B cell (primary cell): ENCODE measurements around the gene VEGFB. TPM values are rescaled to one million over a fixed set of nuclear protein-coding genes. Genes with fewer than 3 reads are reported as not detected.
A peak's percentile ranks its signal among the peaks of the same experiment; 100 is the strongest.

Experiments used
- ATAC-seq: fragments of 200-7000 bp; cut with Tn5 transposase; one replicate; pipeline ENCODE4 v1.10.0; 2021; ENCODE audit warnings: low read depth, mild to moderate bottlenecking, moderate number of reproducible peaks, moderate library complexity
- CTCF ChIA-PET: fragments of 350-600 bp; sonication (Branson Sonifier 250); formaldehyde crosslinking; loops from one replicate; lab custom pipeline; 2021; ENCODE audit warnings: antibody characterized with exemption, inconsistent platforms; lab: Charles Lee
- POLR2A ChIA-PET: fragments of 350-600 bp; sonication (Branson Sonifier 250); formaldehyde crosslinking; loops from one replicate; lab custom pipeline; 2021; ENCODE audit warnings: antibody characterized with exemption; lab: Charles Lee
- DNase-seq: peaks from one replicate; pipeline ENCODE4 v3.0.0; 2013
- H2AFZ ChIP-seq: 2 replicates; pipeline ENCODE4 v1.6.1; 2012; ENCODE audit warnings: mild to moderate bottlenecking, low read depth, low read length; ENCODE audit not compliant: insufficient read depth, poor library complexity, severe bottlenecking
- H3K27ac ChIP-seq, 2 donors: 1 replicate in 1 of 2; 2 replicates in 1 of 2; pipeline ENCODE4 v1.5.1; 2012 to 2013; ENCODE audit warnings: low read length in 2 of 2, mild to moderate bottlenecking in 2 of 2, moderate library complexity in 1 of 2
- H3K27me3 ChIP-seq, 4 experiments: fragments of 200-600 bp in 1 of 4; sonication (generic) in 1 of 4; replicated peaks in 1 of 4; 1 replicate in 2 of 4; 2 replicates in 2 of 4; pipeline versions ENCODE4 v1.6.1 to v1.7.0; 2013 to 2016; ENCODE audit warnings: low read length in 3 of 4, mild to moderate bottlenecking in 2 of 4, mixed read lengths in 1 of 4, moderate library complexity in 1 of 4; ENCODE audit not compliant: insufficient read depth in 4 of 4, control insufficient read depth in 3 of 4; ENCODE audit errors: control extremely low read depth in 1 of 4
- H3K36me3 ChIP-seq, 2 experiments: replicated peaks in 1 of 2; 1 replicate in 1 of 2; 2 replicates in 1 of 2; pipeline versions ENCODE4 v1.6.1 to v1.7.1; 2013; ENCODE audit warnings: low read length in 1 of 2; ENCODE audit not compliant: insufficient read depth in 2 of 2, control insufficient read depth in 1 of 2; ENCODE audit errors: control extremely low read depth in 1 of 2, extremely low read depth in 1 of 2
- H3K4me1 ChIP-seq, 2 donors: fragments of 200-600 bp in 1 of 2; sonication (generic) in 1 of 2; 1 replicate in 1 of 2; 2 replicates in 1 of 2; pipeline versions ENCODE4 v1.5.1 to v1.6.1; 2013 to 2017; ENCODE audit warnings: low read length in 2 of 2; ENCODE audit not compliant: control insufficient read depth in 2 of 2, insufficient read depth in 2 of 2
- H3K4me2 ChIP-seq: replicated peaks from 2 replicates; pipeline ENCODE3; 2012; ENCODE audit warnings: mild to moderate bottlenecking, low read depth, low read length; ENCODE audit not compliant: poor library complexity, severe bottlenecking
- H3K4me3 ChIP-seq, 5 experiments: fragments of 200-600 bp in 1 of 5; sonication (generic) in 1 of 5; 1 replicate in 3 of 5; 2 replicates in 2 of 5; pipeline versions ENCODE4 v1.5.1 to v1.7.0; 2011 to 2016; ENCODE audit warnings: low read length in 4 of 5, mild to moderate bottlenecking in 4 of 5, low read depth in 2 of 5, control low read depth in 1 of 5, moderate library complexity in 1 of 5; ENCODE audit not compliant: insufficient read depth in 1 of 5; ENCODE audit errors: control extremely low read depth in 1 of 5, extremely low read depth in 1 of 5
- H3K79me2 ChIP-seq: fragments of 200-600 bp; sonication (generic); one replicate; pipeline ENCODE4 v1.6.0; 2016; ENCODE audit warnings: low read length; ENCODE audit not compliant: control insufficient read depth, insufficient read depth
- H3K9ac ChIP-seq: fragments of 200-600 bp; sonication (generic); 2 replicates; pipeline ENCODE4 v1.6.1; 2017; ENCODE audit warnings: mild to moderate bottlenecking, low read length, moderate library complexity
- H3K9me3 ChIP-seq, 3 donors: one replicate each; pipeline versions ENCODE4 v1.6.1 to v1.7.1; 2013; ENCODE audit warnings: low read length in 2 of 3; ENCODE audit not compliant: control insufficient read depth in 2 of 3, insufficient read depth in 1 of 3; ENCODE audit errors: control extremely low read depth in 1 of 3
- H4K20me1 ChIP-seq: 2 replicates; pipeline ENCODE4 v1.6.0; 2012; ENCODE audit warnings: mild to moderate bottlenecking, low read length; ENCODE audit not compliant: insufficient read depth, control insufficient read depth, poor library complexity, severe bottlenecking
- H3K27ac Mint-ChIP-seq: one replicate; pipeline ENCODE4 v1.8.0; 2021; ENCODE audit warnings: mixed read lengths
- H3K27me3 Mint-ChIP-seq: one replicate; pipeline ENCODE4 v1.8.0; 2021; ENCODE audit warnings: mixed read lengths
- H3K4me1 Mint-ChIP-seq: one replicate; pipeline ENCODE4 v1.8.0; 2021; ENCODE audit warnings: mixed read lengths
- H3K4me3 Mint-ChIP-seq: one replicate; pipeline ENCODE4 v1.8.0; 2021; ENCODE audit warnings: mixed read lengths
- H3K9me3 Mint-ChIP-seq: one replicate; pipeline ENCODE4 v1.8.0; 2022; ENCODE audit warnings: mixed read lengths; ENCODE audit not compliant: insufficient read depth
- CTCF ChIP-seq: fragments of 200-600 bp; IDR thresholded peaks from one replicate; pipeline ENCODE4 v1.8.0; 2022; ENCODE audit warnings: antibody characterized with exemption, mild to moderate bottlenecking
- EZH2 ChIP-seq: IDR thresholded peaks from 2 replicates; pipeline ENCODE4 v1.6.1; 2012; ENCODE audit warnings: borderline replicate concordance, low read depth, mild to moderate bottlenecking, moderate library complexity, low read length; ENCODE audit not compliant: insufficient read depth, poor library complexity, severe bottlenecking
- WGBS: methylation state at CpG from one replicate; pipeline ENCODE4 v1.1.5; 2013; ENCODE audit warnings: missing lambda C conversion rate; ENCODE audit not compliant: insufficient coverage; 5-methylcytosine and 5-hydroxymethylcytosine counted together
- intact Hi-C: fragments of 100-400 bp; cut with micrococcal nuclease; formaldehyde crosslinking; loops from one replicate; pipeline ENCODE4 v1.10.0; 2022
- polyA plus RNA-seq: library from polyadenylated mRNA; depleted of rRNA; stranded (reverse); fragments of >200 nt; gene quantifications from 2 replicates; pipeline ENCODE4 v1.2.3, GENCODE V29; 2012
- total RNA-seq, 2 donors: library from RNA; stranded (reverse); fragments of 120-200 nt in 1 of 2; gene quantifications; 1 replicate in 1 of 2; 2 replicates in 1 of 2; pipeline versions ENCODE4 v1.2.3 to v1.2.4, GENCODE V29; 2013 to 2022

Gene VEGFB
- total and polyA plus RNA-seq, 2 donors (not counting 1 experiment from before 2014, with no cell fraction given) = 56.4 to 152 TPM

DNA sequence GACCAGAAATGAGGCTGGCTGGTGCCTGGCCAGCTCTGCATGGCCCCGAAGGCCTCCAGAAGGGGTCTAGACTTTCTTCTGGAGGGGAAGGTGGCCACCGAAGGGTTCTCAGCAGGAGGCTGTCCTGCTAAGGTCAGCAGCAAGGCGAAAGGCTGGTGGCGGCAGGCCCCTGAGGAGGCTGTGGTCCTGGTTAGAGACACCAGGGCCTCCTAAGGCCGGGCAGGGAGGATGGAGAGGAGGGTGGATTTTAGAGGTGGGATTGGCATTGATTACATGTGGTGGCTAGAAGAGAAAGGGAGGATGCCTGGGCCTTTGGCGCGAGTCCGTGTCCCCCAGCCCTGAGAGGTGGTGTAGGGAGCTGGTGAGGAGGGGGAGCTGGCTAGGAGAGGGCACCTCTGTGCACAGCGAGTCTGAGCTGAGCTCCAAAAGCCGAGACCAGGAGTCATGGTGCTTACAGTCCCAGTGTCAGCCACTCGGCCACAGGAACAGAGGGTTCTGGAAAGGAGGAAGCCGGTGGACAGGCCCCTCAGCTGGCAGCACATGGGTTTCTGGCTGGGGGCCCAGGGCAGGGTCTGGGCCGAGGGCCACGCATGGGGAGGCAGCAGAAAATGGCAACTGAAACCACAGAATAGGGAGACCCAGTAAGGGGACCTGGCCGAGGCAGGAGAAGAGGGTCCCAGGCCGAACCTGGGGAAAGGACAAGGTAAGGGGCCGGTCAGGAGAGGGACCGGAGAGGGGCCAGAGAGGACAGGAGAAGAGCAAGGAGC is 25.4 kb upstream of the VEGFB start:
- no peaks in the 10 kb centered on the region for H3K27me3 ChIP-seq
- no peaks in the 10 kb centered on the region for H3K9me3 Mint-ChIP-seq
- intact Hi-C loops = loop anchor here (10.0 kb wide), 1 partner anchor 446 kb away; no protein-coding TSS in a partner anchor
- ATAC-seq = no peak
- peaks cover 37% of the 10 kb centered on the region for H4K20me1 ChIP-seq
- ChIA-PET CTCF (interaction anchor here (5.6 to 10.3 kb wide), 4 partner anchors 7 to 39 kb away, joined by 53 to 141 read pairs (median 66); partner anchors contain the start of genes NUDT22, PLCB3, PPP1R14B and STIP1), POLR2A (interaction anchor here (0.5 to 1.6 kb wide), 3 partner anchors 8 to 49 kb away, joined by 3 to 6 read pairs (median 5); partner anchors contain the start of gene PPP1R14B)
- TF ChIP-seq CTCF (no peak), EZH2 (no peak)
- H3K9me3 ChIP-seq = no peaks in the 10 kb centered on the region
- H3K4me1 Mint-ChIP-seq = peaks cover 60% of the 10 kb centered on the region
- H3K4me3 Mint-ChIP-seq = peak overlapping the region; percentile 67
- no peak overlapping the region for H3K9ac ChIP-seq
- peak overlapping the region; percentile 73 to 90 for H3K27ac ChIP-seq
- peaks cover 0 to 34% of the 10 kb centered on the region in 2 experiments for H3K36me3 ChIP-seq
- H3K4me1 ChIP-seq = peaks cover 30 to 58% of the 10 kb centered on the region in 2 donors
- peaks cover 37% of the 10 kb centered on the region for H3K79me2 ChIP-seq
- peak overlapping the region; percentile 99 for H3K4me2 ChIP-seq
- H3K27me3 Mint-ChIP-seq = no peaks in the 10 kb centered on the region
- no peak for DNase-seq
- H3K4me3 ChIP-seq = no peak overlapping the region
- H3K27ac Mint-ChIP-seq = peak overlapping the region; percentile 96
- WGBS = 83% methylated on average over 18 of the region's 18 CpGs
- no peak overlapping the region for H2AFZ ChIP-seq

- ChIA-PET POLR2A (no interaction called here), CTCF (interaction anchor here (7.2 kb wide), 1 partner anchor 16 kb away, joined by 70 read pairs; the partner anchor contains the start of genes NUDT22 and TRPT1)
- Mint-ChIP-seq H3K4me1 (peaks cover 58% of the 10 kb centered on the region), H3K27me3 (no peaks in the 10 kb centered on the region), H3K9me3 (no peaks in the 10 kb centered on the region), H3K4me3 (peak overlapping the region; percentile 23), H3K27ac (peak overlapping the region; percentile 56)
- H3K79me2 ChIP-seq = peaks cover 37% of the 10 kb centered on the region
- no peak for ATAC-seq
- intact Hi-C loops = loop anchor here (10.0 kb wide), 1 partner anchor 445 kb away; no protein-coding TSS in a partner anchor
- no peak overlapping the region for H3K9ac ChIP-seq
- H2AFZ ChIP-seq = no peak overlapping the region
- H3K27ac ChIP-seq = peak overlapping the region in 1 of 2 donors; percentile 90
- H3K9me3 ChIP-seq = no peaks in the 10 kb centered on the region
- peaks cover 0 to 29% of the 10 kb centered on the region in 2 experiments for H3K36me3 ChIP-seq
- H3K4me2 ChIP-seq = no peak overlapping the region
- no peaks in the 10 kb centered on the region for H3K27me3 ChIP-seq
- no peak for DNase-seq
- WGBS = 89% methylated on average over 8 of the region's 8 CpGs
- no peak overlapping the region for H3K4me3 ChIP-seq
- peaks cover 37% of the 10 kb centered on the region for H4K20me1 ChIP-seq
- H3K4me1 ChIP-seq = peaks cover 29 to 56% of the 10 kb centered on the region in 2 donors
- TF ChIP-seq EZH2 (no peak), CTCF (no peak)
Observed at GRCh38 chr11:64209563-64209843, 24.9 kb upstream of the VEGFB start.
